HG02588 (cell line): ENCODE results near the gene SEMA4D.
A peak's percentile ranks its signal among the peaks of the same experiment; 100 is the strongest.

Experiments
- ATAC-seq: cut with Tn5 transposase; IDR thresholded peaks from one replicate; pipeline ENCODE4 v1.9.1; 2021; ENCODE audit warnings: mild to moderate bottlenecking, moderate library complexity; ENCODE audit not compliant: unreplicated experiment

Gene SEMA4D

DNA sequence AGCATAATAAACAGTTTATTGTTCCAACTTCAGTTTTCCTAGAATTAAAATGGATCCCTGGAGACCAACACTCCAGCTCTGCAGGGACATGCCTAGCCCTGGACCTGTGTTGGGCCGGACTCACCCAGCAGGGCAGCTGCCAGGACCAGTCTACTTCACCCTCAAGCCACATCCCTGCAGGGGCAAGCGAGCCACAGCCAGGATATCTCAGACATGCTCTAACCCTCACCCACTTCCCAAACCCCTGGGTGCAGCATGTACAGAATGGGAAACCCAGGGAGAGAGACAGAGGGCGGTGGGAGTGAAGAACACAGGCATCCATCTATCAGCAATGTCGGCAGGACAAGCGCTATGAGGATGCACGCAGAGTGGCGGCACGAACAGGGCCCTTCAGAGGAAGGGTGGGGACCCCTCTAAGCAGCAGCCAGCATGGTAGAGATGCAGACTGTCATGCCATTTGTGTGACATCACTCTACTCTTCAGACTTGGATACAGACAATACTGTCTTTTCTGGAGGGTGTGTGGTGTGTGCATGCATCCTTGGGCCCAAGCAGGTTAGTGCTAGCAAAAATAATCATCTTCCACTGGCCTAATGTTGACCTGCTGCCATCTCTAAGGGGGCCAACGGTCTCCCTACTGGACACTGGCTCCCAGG, 83.1 kb downstream of the SEMA4D start:
- ATAC-seq, result no peak

DNA sequence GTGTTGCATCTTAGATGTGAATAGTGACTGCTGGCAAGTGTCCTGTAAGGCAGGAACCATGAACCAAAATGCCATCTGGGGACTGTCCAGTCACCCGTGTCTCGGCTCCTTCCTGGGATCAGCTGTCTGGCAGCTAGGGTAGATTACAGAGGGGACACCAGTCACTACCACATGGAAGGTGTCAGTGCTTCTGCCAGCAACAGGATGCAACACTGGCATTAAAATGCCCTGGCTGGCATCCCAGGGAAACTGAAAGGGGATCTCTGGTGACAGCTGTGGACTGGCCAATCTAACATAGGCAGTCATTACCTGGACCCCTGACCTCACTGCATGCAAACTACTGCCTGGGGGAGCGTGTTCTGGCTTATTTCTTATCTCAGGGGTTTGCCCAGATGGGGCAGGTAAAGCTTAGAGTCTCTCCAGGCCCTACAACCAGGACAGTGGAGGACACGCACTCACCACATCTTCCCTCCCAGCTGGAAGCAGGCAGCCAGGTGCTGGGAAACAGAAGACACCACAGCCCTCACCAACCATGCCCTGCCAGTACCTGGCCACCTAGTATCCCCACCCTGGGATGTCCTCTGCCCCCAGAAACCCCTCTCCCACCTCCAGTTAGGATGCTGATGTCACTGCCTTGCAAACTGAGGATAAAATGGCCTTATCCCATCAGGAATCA, 83.8 kb downstream of the SEMA4D start:
- ATAC-seq, result no peak

DNA sequence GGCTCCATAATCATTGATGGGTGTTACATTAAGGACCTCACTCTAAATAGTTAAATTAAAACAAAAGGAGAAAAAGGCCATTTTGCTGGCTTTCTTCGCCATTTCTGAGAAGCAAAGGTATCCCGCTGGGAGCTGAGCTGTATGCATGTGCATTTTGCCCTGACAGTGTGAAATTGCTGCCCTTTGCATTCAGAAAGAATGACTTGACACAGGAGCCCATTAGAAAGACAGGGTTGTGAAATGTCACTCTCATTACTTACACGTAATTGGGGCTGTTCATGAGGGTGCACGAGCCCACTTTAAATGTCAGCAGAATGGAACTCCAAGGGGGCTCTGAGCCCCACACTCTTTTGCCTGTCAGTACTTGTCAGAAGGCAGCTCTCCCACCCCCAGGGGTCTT, 85.0 kb downstream of the SEMA4D start:
- ATAC-seq, result no peak

DNA sequence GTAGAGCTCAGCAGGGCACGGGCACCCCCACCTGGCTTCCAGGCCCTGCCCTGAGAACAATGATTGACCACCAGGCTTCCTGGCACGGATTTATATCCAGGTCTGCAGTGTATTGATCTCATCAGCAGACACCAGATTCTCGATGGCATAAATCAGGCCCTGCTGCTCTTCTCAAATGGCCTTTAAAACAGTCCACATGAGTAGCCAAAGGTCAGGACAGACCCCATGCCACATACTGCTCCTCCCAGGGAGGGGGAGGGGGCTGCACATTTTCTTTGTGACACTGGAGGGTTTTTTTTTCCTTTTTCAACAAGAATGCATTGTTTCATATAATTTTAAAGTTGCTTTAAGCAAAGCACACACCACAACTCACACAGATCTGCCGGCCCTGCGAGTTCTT, 85.4 kb downstream of the SEMA4D start:
- no peak for ATAC-seq

DNA sequence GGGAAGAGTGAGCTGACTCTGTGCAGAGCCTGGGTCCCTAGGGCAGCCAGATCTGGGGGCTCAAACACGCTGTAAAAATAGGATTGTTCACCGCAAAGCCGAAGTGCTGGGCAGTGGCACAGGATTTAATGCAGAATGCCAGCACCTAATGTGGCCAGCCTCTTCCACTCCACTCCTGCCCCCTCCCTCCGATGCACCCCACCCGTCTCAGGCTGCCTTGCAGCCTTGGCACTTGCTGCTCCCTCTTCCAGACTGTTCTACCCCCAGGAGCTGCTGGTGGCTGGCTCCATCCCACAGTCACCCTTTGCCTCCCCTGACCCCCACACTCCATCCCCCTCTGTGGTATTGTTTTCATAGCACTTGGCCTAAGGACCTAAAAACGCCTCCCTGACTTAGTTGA, 86.2 kb downstream of the SEMA4D start:
- ATAC-seq, result no peak

DNA sequence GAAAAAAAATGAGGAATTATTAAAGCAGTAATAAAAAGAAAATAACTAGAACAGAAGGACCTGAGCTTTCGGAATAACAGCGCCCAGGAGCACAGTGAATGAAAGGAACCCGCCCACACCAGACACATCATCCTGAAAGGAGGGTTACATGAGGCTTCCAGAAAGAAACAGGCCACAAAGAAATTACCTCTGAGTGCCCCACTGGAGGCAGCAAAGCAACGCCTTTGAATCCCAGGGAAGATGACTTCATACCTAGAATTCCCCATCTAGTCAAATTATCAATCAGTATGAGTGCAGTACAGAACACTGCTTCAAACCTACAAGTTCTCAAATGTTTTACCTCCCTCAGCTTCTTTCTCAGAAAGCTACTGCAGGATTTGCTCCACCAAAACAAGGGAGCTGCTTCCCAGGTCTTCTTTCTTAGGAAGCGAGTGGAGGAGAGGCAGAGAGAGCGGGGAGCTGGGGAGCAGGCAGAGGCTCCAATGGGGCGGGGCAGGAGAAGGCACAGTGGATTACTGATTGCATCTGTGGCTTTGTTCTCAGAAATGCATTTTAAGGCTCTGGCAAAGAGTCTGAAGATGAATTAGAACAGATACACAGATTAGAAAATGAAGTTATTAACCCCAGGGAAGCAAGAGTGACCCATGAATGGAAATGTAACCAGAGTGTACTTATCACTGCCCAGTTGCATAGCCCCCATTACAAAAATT, 87.1 kb downstream of the SEMA4D start:
- no peak for ATAC-seq

DNA sequence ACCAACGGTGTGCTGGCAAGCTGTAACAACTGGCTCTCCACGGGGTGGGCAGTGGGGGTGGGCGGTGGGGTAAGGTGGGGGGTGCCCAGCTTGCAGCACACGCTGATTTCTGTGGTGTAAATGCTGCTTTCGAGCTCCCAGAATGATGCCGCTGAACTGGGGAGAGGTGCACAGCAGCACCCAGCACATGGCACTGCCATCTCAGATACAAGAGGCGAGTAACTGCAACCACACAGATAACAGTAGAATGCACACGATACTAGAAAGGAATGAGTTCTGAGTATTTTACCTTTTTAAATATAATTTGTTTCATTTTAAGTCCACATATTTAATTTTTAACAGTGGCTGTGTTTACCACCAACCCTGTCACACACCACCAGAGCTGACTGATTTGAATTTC, 87.9 kb downstream of the SEMA4D start:
- no peak for ATAC-seq

DNA sequence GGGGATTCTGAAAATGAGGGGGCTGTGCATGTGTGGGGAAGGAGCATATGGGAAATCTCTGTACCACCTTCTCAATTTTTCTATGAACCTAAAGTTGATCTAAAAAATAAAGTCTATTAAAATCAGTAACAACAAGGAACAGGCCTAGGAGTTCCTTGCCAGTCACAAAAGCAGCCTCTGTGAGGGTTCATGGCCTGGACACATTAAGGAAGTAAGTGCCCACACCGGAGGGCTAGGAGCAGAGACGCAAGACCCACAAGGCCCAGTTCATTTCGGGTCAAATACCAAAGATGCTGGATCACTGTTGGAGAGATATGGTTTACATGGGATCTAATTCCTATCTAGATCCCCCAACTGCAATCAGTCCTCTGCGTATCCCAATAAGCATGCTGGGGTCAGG, 88.4 kb downstream of the SEMA4D start:
- ATAC-seq, result no peak

DNA sequence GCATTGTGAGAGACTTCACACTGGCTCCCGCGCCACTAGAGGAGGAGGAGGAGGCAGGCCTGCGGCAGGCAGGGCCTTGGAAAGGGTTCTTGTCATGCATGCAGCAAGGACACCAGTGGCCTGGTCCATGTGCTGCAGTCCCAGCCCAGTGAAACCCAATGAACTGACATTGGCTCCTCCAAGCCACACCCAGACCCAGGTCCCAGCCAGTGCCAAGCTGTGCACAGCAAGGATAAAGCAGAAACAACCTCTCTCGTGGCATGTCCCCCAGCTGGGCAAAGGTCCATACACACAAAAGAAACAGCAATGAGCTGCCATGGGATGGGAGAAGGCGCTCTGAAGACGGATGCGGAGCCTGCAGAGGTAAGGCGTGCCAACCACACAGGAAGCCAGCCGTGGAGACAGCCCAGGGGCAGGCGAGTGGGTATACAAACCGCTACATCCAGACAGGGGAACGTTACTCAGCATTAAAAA, 89.2 kb downstream of the SEMA4D start:
- no peak for ATAC-seq

DNA sequence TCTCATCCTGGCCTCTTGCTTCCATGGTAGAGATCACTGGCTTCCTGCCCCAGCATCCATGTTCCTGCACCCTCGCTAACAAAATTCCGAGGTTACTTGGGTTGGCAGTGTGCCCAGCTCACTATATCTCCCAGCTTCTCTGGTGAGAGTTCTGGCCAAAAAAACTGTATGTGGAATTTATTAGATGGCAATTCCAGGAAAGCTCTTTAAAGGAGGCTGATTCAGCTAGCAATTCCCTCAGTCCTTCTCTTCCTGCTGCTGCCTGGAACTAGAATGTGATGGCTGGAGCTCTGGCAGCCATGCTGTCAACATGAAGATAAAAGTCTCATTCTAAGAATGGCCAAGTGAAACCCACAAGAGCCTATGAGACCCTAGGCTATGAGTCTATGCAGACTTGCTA, 90.8 kb downstream of the SEMA4D start:
- no peak for ATAC-seq

DNA sequence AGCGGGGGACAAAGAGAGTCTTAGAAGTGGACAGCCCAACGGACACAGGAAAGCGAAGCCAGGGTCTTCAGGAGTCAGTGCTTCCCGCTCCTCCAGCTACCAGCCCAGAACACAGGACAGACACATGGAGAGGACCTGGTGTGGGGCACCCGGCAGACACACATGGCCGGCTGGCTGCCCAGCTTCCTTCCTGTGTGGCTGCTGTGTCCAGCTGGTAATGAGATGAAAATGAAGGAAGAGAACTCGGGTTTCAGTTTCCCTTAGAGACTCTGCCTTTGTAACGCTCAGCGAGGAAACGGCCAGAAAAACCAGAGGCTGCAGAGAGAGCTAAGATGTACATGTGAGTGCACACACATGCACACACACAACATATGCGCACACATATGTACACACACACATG, 92.1 kb downstream of the SEMA4D start:
- peak; percentile 48 for ATAC-seq

DNA sequence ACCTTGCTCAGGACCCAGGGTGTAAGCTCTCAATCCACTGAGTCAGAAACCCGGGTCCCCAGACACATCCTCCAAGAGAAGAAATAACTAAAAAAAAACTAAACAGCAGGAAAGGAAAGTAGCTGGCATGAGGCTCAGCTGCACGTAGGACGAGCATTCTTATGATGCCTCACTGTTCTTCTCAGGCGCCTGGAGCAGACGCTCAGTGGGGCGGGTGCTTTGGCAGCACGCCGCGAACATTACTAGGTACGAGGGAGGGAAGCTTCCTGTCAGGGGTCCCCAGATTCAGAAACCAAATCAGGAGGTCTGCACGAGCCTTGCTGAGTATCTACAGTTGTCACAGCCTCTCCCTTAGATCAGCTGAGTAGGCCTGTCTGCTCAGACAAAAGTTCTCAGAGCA, 93.8 kb downstream of the SEMA4D start:
- ATAC-seq, result no peak

DNA sequence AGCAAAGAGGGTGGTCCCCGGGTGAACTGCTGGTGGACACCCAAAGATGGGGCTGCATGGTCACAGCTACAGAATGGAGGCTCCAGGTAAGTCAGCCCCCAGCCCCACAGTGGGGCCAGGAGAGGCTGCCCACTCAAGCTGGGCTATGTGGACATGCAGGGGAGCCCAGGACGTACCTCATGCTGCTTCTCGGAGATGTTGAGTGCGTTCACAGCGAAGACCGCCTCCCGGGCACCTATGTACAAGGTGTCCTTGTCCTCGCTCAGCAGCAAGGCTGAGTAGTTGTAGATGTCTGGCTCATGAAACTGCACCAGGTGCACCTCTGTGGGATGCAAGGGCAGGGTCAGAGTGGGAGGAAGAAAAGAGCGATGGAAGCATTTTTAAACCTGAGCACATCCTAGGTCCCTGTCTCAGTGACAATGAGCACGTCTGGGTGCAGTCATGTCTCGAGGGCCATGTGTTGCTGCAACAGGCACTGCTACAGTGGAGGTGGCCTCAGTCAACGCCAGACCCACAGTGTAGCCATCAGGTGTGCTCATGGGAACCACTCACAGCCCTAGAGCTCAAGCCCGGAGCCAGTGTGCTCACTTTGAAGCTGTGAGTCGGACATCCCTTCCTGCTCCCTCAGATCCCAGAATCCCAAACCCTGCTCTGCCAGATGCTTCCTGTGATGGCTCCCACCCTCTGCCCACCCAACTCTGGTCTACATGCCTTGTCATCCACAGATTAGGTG, 95.1 kb downstream of the SEMA4D start:
- ATAC-seq, result no peak

DNA sequence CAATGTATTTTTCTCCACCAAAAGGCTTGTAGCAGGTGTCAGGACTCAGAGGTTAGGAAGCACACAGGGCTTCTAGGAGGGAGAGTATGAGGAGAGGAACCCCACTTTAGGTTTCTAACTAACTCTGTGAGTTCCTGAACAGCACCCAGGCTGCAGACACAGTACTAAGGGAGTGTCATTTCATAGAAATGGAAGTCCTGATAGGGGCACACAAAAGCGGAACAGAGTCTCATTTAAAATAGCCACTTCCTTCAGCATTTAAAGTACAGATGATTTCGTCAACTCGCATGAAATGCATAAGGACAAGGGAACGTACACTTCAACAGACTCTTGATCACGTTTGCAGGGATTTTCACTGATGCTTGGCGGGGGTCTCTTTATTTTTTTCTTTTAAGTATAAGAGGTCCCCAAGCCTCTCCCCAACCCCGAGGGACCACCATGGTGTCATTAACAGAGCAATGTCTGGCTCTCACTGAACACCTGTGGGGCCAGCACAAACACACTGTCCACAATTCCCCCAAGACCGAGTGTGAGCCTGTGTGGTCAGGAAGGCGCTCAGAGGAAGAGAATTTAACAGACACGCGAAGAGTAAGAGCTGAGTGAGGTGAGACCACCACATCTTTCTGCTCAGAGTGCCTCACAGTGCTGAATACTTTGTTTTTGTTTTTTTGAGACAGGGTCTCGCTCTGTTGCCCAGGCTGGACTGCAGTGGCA, 97.4 kb downstream of the SEMA4D start:
- peak; percentile 70 for ATAC-seq

DNA sequence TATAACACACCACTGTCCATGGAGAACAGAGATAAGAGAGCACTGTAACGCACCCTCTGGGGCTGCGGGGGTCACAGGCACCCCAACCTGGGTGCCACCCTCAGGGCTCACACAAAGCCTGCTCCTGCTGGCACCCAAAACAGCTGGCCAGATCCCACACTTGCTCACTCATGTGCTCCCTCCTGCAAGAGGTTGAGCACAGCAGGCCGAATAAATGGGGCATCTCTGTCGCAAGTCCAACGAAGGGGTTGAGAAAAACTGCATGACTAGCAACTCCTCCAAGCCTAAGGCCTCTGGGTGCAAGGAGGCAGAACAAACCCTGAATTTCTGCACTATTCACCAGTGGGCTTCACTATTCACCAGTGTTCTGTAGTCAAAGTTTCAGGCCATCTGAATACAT, 99.3 kb downstream of the SEMA4D start:
- ATAC-seq, result no peak

DNA sequence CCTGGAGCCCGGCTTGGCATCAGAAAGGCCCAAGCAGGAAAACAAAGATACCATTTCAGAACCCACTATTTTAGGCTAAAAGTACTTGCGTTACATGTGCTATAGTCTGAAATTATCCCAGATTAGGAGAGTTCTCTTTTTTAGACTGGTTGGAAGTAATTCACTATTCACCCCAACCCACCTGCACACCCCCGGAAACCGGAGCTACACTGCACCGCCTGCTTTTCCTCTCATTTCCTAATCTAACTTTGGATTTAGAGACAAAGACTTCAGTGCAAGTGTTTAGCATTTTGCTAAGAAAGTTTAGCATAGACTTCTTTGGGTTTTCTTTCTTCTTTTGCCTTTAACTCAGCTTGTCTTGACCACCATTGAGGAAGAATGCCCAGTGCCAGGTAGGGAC, 100.4 kb downstream of the SEMA4D start:
- no peak for ATAC-seq

DNA sequence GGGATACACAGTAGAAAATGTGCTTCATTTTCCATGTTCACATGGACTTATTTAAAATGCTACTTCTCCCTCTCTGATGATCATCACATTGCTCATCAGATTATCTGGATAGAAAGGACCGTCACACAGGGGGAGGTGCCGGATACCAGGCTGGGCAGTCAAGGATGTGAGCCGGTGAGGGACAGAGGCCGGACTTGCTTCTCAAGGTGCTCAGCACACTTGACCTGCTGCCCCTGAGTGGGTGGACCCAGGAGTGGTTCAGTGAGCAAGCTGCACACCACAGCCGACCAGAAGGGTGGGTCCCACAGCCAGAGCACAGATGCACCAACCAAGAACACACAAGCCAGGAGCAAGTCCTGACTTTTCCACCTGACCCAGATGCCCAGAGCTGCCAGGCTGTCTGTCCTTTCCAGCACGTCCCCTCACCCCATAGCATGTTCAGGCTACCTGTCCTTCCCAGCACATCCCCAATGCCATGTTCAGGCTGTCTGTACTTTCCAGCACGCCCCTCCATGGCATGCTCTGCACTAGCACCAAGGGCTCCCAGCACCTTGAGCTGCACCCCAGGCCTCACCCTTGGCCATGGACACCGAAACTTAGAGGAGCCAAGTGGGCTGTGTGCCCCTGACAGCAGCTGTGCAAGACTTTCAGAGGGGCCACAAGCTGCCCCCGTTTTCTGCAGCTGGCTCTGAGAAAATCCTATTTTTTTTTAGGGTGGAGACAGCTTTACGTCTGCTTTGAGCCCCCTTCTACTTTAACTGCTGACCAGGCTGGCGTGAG, 101.8 kb downstream of the SEMA4D start:
- no peak for ATAC-seq

DNA sequence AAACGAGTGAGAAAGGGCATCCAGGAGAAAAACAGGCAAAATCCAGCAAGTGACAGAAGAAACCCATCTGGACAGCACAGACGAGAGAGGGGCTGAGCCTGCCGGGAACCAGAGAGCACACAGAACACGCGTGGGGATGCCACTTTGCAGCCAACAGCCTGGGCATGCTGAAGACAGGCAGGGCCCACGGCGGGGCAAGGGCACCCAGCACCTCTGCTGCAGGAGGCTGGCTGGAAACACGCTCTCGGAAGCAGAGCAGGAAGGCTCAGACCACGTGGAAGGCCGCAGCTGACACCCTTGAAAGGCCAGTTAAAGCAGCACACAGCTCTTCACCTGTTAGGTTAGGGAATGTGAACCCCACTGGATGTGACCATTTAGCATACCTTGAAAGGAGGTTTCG, 103.5 kb downstream of the SEMA4D start:
- no peak for ATAC-seq

DNA sequence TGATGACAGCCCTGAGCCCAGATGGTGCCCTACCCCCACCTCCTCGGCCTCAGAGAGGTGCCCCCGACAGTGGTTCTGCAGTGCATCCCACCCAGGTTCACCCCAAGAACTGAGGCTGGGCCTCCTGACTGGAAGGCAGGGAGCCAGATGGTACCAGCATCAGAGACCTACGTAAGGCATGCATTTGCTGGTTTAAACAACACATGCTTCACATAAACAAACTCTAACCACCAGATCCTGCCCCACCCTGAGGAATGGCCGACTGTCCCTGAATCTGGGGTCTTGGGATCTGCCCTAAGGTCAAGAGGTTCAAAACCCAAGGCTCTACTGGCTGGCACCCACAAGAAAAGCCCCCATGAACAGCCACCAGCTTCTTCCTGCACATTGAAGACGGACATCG, 106.3 kb downstream of the SEMA4D start:
- ATAC-seq, result no peak

DNA sequence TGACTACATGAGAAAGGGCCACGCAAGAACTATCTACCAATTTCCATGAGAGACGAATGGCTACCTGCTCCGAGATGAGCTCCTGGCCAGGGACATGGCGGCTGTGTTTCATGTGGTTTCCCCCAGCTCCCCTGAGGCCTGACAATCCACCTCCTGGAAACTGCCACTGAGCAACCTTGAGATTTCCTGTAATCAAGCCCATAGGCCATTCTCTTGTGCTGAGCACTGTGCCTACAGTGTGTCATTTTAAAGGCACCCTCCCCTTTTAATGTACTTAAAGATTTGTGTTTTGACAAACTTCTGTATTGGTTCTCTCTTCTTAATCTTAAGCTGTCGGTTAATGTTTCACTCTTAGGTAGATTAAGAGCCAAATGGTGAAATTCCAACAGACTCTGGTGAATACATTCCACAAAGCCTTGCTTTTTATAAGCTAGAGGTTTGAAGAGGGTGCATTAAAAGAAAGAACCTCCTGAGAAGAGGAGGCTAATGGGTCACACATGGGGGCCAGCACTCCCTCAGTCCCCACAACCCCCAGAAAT, 107.3 kb downstream of the SEMA4D start:
- ATAC-seq, result no peak
